HEK293 (cell line): ENCODE data around the gene DSTN.

Experiments
- FEZF1 ChIP-seq: fragments of 450-650 bp; formaldehyde crosslinking; IDR thresholded peaks from 2 replicates; pipeline ENCODE4 v1.5.1; 2016; ENCODE audit warnings: missing biosample characterization, missing genetic modification characterization
- GLIS2 ChIP-seq: fragments of 450-650 bp; formaldehyde crosslinking; IDR thresholded peaks from 2 replicates; pipeline ENCODE4 v1.5.1; 2016; ENCODE audit warnings: missing biosample characterization, missing genetic modification characterization
- OSR2 ChIP-seq: fragments of 450-650 bp; formaldehyde crosslinking; IDR thresholded peaks from 2 replicates; pipeline ENCODE4 v1.5.1; 2016; ENCODE audit warnings: missing biosample characterization, missing genetic modification characterization
- PRDM2 ChIP-seq: fragments of 450-650 bp; formaldehyde crosslinking; IDR thresholded peaks from 2 replicates; pipeline ENCODE4 v1.5.1; 2016; ENCODE audit warnings: missing biosample characterization, missing genetic modification characterization, borderline replicate concordance
- ZBTB48 ChIP-seq: fragments of 450-650 bp; formaldehyde crosslinking; IDR thresholded peaks from 2 replicates; pipeline ENCODE4 v1.5.1; 2016; ENCODE audit warnings: missing biosample characterization, missing genetic modification characterization
- ZFP41 ChIP-seq: fragments of 450-650 bp; formaldehyde crosslinking; IDR thresholded peaks from 2 replicates; pipeline ENCODE4 v1.5.1; 2016; ENCODE audit warnings: missing biosample characterization, missing genetic modification characterization, borderline replicate concordance
- ZNF169 ChIP-seq: fragments of 450-650 bp; formaldehyde crosslinking; IDR thresholded peaks from 2 replicates; pipeline ENCODE4 v1.5.1; 2016; ENCODE audit warnings: missing biosample characterization, missing genetic modification characterization
- ZNF473 ChIP-seq: fragments of 450-650 bp; formaldehyde crosslinking; IDR thresholded peaks from 2 replicates; pipeline ENCODE4 v1.5.1; 2017; ENCODE audit warnings: missing biosample characterization, missing genetic modification characterization
- ZNF518A ChIP-seq: fragments of 450-650 bp; formaldehyde crosslinking; conservative IDR thresholded peaks from 2 replicates; pipeline ENCODE4 v1.5.1; 2016; ENCODE audit warnings: low read depth, missing biosample characterization, missing genetic modification characterization
- ZNF530 ChIP-seq: fragments of 450-650 bp; formaldehyde crosslinking; IDR thresholded peaks from 2 replicates; pipeline ENCODE4 v1.5.1; 2016; ENCODE audit warnings: low read depth, missing biosample characterization, missing genetic modification characterization
- ZNF544 ChIP-seq: fragments of 450-650 bp; formaldehyde crosslinking; IDR thresholded peaks from 2 replicates; pipeline ENCODE4 v1.5.0; 2017; ENCODE audit warnings: missing biosample characterization, missing genetic modification characterization
- ZNF549 ChIP-seq: fragments of 450-650 bp; IDR thresholded peaks from 2 replicates; pipeline ENCODE4 v1.5.1; 2018; ENCODE audit warnings: missing biosample characterization, missing genetic modification characterization, mild to moderate bottlenecking, inconsistent platforms, moderate library complexity
- ZNF791 ChIP-seq: fragments of 450-650 bp; formaldehyde crosslinking; IDR thresholded peaks from 2 replicates; pipeline ENCODE4 v1.5.1; 2016; ENCODE audit warnings: missing biosample characterization, missing genetic modification characterization
- ZNF830 ChIP-seq: fragments of 450-650 bp; IDR thresholded peaks from 2 replicates; pipeline ENCODE4 v1.5.0; 2018; ENCODE audit warnings: missing biosample characterization, missing genetic modification characterization, low read depth, mild to moderate bottlenecking, moderate library complexity
- TF ChIP-seq, protein P1 (sequence below): fragments of 450-650 bp; formaldehyde crosslinking; IDR thresholded peaks from 2 replicates; pipeline ENCODE4 v1.5.1; 2016; ENCODE audit warnings: missing biosample characterization, missing genetic modification characterization
- TF ChIP-seq, protein P2 (sequence below): fragments of 450-650 bp; formaldehyde crosslinking; IDR thresholded peaks from 2 replicates; pipeline ENCODE4 v1.5.1; 2016; ENCODE audit warnings: missing biosample characterization, missing genetic modification characterization
- TF ChIP-seq, protein P3 (sequence below): fragments of 450-650 bp; formaldehyde crosslinking; IDR thresholded peaks from 2 replicates; pipeline ENCODE4 v1.5.1; 2017; ENCODE audit warnings: missing biosample characterization, missing genetic modification characterization
- TF ChIP-seq, protein P4 (sequence below): fragments of 450-650 bp; formaldehyde crosslinking; IDR thresholded peaks from 2 replicates; pipeline ENCODE4 v1.5.1; 2016; ENCODE audit warnings: missing biosample characterization, missing genetic modification characterization
- TF ChIP-seq, protein P5 (sequence below): fragments of 450-650 bp; formaldehyde crosslinking; IDR thresholded peaks from 2 replicates; pipeline ENCODE4 v1.5.1; 2016; ENCODE audit warnings: missing biosample characterization, missing genetic modification characterization

Gene DSTN

DNA sequence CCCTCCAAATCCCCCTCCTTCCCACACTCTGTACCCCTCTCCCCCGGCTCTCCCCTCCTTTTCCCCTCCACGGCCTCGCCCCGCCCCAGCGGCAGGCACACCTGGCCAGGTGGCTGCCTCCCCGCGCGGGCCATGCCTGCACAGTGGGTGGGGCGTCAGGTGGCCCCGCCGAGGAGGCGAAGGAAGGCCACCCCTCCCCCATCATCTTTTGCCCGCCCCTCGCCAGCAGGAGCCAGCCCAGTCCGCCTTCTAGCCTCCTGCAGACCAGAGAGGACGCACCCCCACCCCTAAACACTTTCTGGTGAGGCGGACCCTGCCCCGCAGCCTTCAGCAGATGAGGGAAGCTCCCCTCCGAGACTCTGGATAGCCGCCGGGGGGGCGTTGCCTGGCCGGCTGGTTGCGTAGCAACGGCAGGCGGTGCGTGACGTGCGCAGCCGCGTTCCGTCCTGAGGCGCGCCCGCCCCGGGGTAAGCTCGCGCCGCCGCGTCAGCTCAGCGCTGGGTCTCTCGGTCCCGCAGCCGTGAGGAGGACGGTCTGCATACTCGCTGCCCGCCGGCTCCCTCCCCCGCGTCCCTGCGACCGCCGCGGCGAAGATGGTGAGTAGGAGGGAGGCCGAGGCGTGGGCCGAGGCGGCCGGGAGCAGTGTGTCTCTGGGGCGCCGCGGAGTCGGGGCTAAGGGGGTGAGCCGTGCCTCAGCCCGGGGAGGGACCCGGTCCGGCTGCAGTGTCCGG lies at the start of gene DSTN (continued):
- TF ChIP-seq ZNF544 (tag by site-specific recombination) = no peak
- TF ChIP-seq ZNF830 (tag by site-specific recombination) = no peak
- TF ChIP-seq ZNF518A = no peak
- TF ChIP-seq GLIS2 = peak; percentile 64
- TF ChIP-seq ZNF530 = no peak
- TF ChIP-seq, protein P1, sequence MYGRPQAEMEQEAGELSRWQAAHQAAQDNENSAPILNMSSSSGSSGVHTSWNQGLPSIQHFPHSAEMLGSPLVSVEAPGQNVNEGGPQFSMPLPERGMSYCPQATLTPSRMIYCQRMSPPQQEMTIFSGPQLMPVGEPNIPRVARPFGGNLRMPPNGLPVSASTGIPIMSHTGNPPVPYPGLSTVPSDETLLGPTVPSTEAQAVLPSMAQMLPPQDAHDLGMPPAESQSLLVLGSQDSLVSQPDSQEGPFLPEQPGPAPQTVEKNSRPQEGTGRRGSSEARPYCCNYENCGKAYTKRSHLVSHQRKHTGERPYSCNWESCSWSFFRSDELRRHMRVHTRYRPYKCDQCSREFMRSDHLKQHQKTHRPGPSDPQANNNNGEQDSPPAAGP = no peak
- TF ChIP-seq FEZF1 = no peak
- TF ChIP-seq ZNF549 = no peak
- no peak for TF ChIP-seq ZBTB48 (tag by site-specific recombination)
- no peak for TF ChIP-seq ZNF473 (tag by site-specific recombination)
- no peak for TF ChIP-seq OSR2 (tag by site-specific recombination)
- TF ChIP-seq, protein P2, sequence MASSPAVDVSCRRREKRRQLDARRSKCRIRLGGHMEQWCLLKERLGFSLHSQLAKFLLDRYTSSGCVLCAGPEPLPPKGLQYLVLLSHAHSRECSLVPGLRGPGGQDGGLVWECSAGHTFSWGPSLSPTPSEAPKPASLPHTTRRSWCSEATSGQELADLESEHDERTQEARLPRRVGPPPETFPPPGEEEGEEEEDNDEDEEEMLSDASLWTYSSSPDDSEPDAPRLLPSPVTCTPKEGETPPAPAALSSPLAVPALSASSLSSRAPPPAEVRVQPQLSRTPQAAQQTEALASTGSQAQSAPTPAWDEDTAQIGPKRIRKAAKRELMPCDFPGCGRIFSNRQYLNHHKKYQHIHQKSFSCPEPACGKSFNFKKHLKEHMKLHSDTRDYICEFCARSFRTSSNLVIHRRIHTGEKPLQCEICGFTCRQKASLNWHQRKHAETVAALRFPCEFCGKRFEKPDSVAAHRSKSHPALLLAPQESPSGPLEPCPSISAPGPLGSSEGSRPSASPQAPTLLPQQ = no peak; the same call in 1 of the 2 replicates
- TF ChIP-seq, protein P3, sequence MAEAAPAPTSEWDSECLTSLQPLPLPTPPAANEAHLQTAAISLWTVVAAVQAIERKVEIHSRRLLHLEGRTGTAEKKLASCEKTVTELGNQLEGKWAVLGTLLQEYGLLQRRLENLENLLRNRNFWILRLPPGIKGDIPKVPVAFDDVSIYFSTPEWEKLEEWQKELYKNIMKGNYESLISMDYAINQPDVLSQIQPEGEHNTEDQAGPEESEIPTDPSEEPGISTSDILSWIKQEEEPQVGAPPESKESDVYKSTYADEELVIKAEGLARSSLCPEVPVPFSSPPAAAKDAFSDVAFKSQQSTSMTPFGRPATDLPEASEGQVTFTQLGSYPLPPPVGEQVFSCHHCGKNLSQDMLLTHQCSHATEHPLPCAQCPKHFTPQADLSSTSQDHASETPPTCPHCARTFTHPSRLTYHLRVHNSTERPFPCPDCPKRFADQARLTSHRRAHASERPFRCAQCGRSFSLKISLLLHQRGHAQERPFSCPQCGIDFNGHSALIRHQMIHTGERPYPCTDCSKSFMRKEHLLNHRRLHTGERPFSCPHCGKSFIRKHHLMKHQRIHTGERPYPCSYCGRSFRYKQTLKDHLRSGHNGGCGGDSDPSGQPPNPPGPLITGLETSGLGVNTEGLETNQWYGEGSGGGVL (tag by site-specific recombination) = peak; percentile 71
- TF ChIP-seq ZNF169 (tag by site-specific recombination) = no peak
- no peak for TF ChIP-seq ZFP41 (tag by site-specific recombination)
- TF ChIP-seq, protein P4, sequence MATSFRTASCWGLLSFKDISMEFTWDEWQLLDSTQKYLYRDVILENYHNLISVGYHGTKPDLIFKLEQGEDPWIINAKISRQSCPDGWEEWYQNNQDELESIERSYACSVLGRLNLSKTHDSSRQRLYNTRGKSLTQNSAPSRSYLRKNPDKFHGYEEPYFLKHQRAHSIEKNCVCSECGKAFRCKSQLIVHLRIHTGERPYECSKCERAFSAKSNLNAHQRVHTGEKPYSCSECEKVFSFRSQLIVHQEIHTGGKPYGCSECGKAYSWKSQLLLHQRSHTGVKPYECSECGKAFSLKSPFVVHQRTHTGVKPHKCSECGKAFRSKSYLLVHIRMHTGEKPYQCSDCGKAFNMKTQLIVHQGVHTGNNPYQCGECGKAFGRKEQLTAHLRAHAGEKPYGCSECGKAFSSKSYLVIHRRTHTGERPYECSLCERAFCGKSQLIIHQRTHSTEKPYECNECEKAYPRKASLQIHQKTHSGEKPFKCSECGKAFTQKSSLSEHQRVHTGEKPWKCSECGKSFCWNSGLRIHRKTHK (tag by site-specific recombination) = no peak
- no peak for TF ChIP-seq PRDM2
- TF ChIP-seq, protein P5, sequence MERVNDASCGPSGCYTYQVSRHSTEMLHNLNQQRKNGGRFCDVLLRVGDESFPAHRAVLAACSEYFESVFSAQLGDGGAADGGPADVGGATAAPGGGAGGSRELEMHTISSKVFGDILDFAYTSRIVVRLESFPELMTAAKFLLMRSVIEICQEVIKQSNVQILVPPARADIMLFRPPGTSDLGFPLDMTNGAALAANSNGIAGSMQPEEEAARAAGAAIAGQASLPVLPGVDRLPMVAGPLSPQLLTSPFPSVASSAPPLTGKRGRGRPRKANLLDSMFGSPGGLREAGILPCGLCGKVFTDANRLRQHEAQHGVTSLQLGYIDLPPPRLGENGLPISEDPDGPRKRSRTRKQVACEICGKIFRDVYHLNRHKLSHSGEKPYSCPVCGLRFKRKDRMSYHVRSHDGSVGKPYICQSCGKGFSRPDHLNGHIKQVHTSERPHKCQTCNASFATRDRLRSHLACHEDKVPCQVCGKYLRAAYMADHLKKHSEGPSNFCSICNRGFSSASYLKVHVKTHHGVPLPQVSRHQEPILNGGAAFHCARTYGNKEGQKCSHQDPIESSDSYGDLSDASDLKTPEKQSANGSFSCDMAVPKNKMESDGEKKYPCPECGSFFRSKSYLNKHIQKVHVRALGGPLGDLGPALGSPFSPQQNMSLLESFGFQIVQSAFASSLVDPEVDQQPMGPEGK (tag by site-specific recombination) = peak; percentile 61
- TF ChIP-seq ZNF791 = no peak
